ENCODE measurements around the gene PZP. TPM values are rescaled to one million over a fixed set of nuclear protein-coding genes. Genes with fewer than 3 reads are reported as not detected.
"Not testable (repeated sequence)": the region's sequence is repeated elsewhere in the genome, so short reads cannot be mapped to it uniquely, and the experiment has no call there.

PZP gene
- polyA plus RNA-seq, 1 donor (not counting 4 experiments of a cell fraction or from before 2014, with no cell fraction given), result not detected

GRCh38 chr12:9179781-9180180 lies 28.4 kb downstream of the PZP start:
- Histone ChIP-seq H2AFZ (ENCODE audit: control insufficient read depth, low read length) (no peak overlapping the region), H3K4me1 (ENCODE audit: control insufficient read depth, extremely low read depth, insufficient read depth, low read length) (no peaks in the 10 kb centered on the region), H3K9me1 (ENCODE audit: control insufficient read depth, extremely low read depth, insufficient read depth, low read length) (no peaks in the 10 kb centered on the region), H4K20me1 (ENCODE audit: control insufficient read depth, extremely low read depth, insufficient read depth, low read length) (no peaks in the 10 kb centered on the region), H3K79me2 (ENCODE audit: control insufficient read depth, insufficient read depth, low read length) (no peaks in the 10 kb centered on the region), H3K4me2 (ENCODE audit: control insufficient read depth, extremely low read depth, insufficient read depth, low read depth, low read length) (no peak overlapping the region), H3K36me3 (ENCODE audit: control insufficient read depth in 2 of 2, extremely low read depth in 1 of 2, insufficient read depth in 2 of 2, low read length in 2 of 2) (no peaks in the 10 kb centered on the region), H3K27me3 (ENCODE audit: control insufficient read depth, extremely low read depth, insufficient read depth, low read length) (no peaks in the 10 kb centered on the region), H3K27ac (ENCODE audit: control insufficient read depth, insufficient read depth, low read length) (no peak overlapping the region), H3K4me3 (ENCODE audit: control insufficient read depth in 2 of 3, extremely low read depth in 1 of 3, insufficient read depth in 2 of 3, low read depth in 1 of 3, low read length in 3 of 3) (no peak overlapping the region), H3K9ac (ENCODE audit: control insufficient read depth, extremely low read depth, insufficient read depth, low read length) (no peak overlapping the region), H3K9me3 (ENCODE audit: control insufficient read depth, low read depth, low read length) (no peaks in the 10 kb centered on the region)
- TF ChIP-seq CTCF (optimal IDR thresholded peaks at IDR 0.05 in 1 of 3, IDR thresholded peaks at IDR 0.05 in 1 of 3, conservative IDR thresholded peaks at IDR 0.05 in 1 of 3; ENCODE audit: extremely low read depth in 1 of 3, insufficient read depth in 2 of 3, low read length in 3 of 3), result no peak
- no peak for TF ChIP-seq EZH2 (IDR thresholded peaks at IDR 0.05; ENCODE audit: low read length)
- dilution Hi-C loops (cut with MboI; ENCODE audit: extremely low pct_ligation_motif_present, low sequenced_read_pairs), result no loop called here
- no peak for FAIRE-seq
- DNase-seq (ENCODE audit: low read depth, low spot score), result no peak

DNA sequence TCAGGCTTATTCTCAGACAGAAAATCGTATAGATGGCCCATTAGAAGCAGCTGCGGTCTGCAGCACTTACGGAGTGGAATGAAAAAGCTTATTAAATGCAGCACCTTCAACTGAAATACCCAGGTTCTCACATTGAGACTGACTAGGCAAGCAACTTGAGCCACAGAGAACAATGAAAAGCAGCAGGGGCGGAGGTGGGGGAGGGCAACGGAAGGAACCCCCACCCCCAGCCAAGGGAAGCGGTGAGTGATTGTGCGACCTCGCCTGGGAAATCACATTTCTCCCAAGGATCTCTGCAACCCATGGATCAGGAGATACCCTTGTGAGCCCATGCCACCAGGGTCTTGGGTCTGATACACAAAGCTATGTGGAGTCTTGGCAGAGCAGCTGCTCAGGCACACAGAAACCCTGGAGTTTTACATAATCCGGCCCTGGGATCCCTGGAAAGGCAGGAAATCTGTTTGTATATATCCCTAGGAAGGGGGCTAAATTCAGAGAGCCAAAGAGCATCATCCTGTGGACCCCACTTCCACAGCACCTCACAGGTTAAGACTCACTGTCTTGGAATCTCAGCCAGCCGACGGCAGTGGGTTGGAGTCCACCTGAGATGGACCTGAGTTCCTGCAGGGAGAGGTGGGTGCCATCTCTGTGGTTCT lies 38.1 kb downstream of the PZP start:
- Histone ChIP-seq H3K9ac (ENCODE audit: control insufficient read depth, extremely low read depth, insufficient read depth, low read length) (no peak overlapping the region), H3K9me1 (ENCODE audit: control insufficient read depth, extremely low read depth, insufficient read depth, low read length) (no peaks in the 10 kb centered on the region), H4K20me1 (ENCODE audit: control insufficient read depth, extremely low read depth, insufficient read depth, low read length) (no peaks in the 10 kb centered on the region), H3K36me3 (ENCODE audit: control insufficient read depth in 2 of 2, extremely low read depth in 1 of 2, insufficient read depth in 2 of 2, low read length in 2 of 2) (no peaks in the 10 kb centered on the region), H3K4me1 (ENCODE audit: control insufficient read depth, extremely low read depth, insufficient read depth, low read length) (no peaks in the 10 kb centered on the region), H2AFZ (ENCODE audit: control insufficient read depth, low read length) (no peak overlapping the region), H3K4me2 (ENCODE audit: control insufficient read depth, extremely low read depth, insufficient read depth, low read depth, low read length) (no peak overlapping the region), H3K9me3 (ENCODE audit: control insufficient read depth, low read depth, low read length) (no peaks in the 10 kb centered on the region), H3K27ac (ENCODE audit: control insufficient read depth, insufficient read depth, low read length) (no peak overlapping the region), H3K4me3 (ENCODE audit: control insufficient read depth in 2 of 3, extremely low read depth in 1 of 3, insufficient read depth in 2 of 3, low read depth in 1 of 3, low read length in 3 of 3) (no peak overlapping the region), H3K27me3 (ENCODE audit: control insufficient read depth, extremely low read depth, insufficient read depth, low read length) (peaks cover 3% of the 10 kb centered on the region), H3K79me2 (ENCODE audit: control insufficient read depth, insufficient read depth, low read length) (no peaks in the 10 kb centered on the region)
- dilution Hi-C loops (cut with MboI; ENCODE audit: extremely low pct_ligation_motif_present, low sequenced_read_pairs), result loop anchor here (25.0 kb wide), 1 partner anchor 92 kb away; no protein-coding TSS in a partner anchor
- TF ChIP-seq EZH2 (IDR thresholded peaks at IDR 0.05; ENCODE audit: low read length) (no peak), CTCF (optimal IDR thresholded peaks at IDR 0.05 in 1 of 3, IDR thresholded peaks at IDR 0.05 in 1 of 3, conservative IDR thresholded peaks at IDR 0.05 in 1 of 3; ENCODE audit: extremely low read depth in 1 of 3, insufficient read depth in 2 of 3, low read length in 3 of 3) (no peak)
- DNase-seq (ENCODE audit: low read depth, low spot score) (no peak), FAIRE-seq (no peak)

- H3K4me1 ChIP-seq (ENCODE audit: control insufficient read depth, extremely low read depth, insufficient read depth, low read length); H3K9me1 ChIP-seq (ENCODE audit: control insufficient read depth, extremely low read depth, insufficient read depth, low read length); H3K4me2 ChIP-seq (ENCODE audit: control insufficient read depth, extremely low read depth, insufficient read depth, low read depth, low read length); DNase-seq (ENCODE audit: low read depth, low spot score); H3K27me3 ChIP-seq (ENCODE audit: control insufficient read depth, extremely low read depth, insufficient read depth, low read length); H3K79me2 ChIP-seq (ENCODE audit: control insufficient read depth, insufficient read depth, low read length); H3K4me3 ChIP-seq (ENCODE audit: control insufficient read depth in 2 of 3, extremely low read depth in 1 of 3, insufficient read depth in 2 of 3, low read depth in 1 of 3, low read length in 3 of 3); H3K27ac ChIP-seq (ENCODE audit: control insufficient read depth, insufficient read depth, low read length); H3K9me3 ChIP-seq (ENCODE audit: control insufficient read depth, low read depth, low read length); H3K36me3 ChIP-seq (ENCODE audit: control insufficient read depth in 2 of 2, extremely low read depth in 1 of 2, insufficient read depth in 2 of 2, low read length in 2 of 2); H4K20me1 ChIP-seq (ENCODE audit: control insufficient read depth, extremely low read depth, insufficient read depth, low read length); H2AFZ ChIP-seq (ENCODE audit: control insufficient read depth, low read length); H3K9ac ChIP-seq (ENCODE audit: control insufficient read depth, extremely low read depth, insufficient read depth, low read length): not testable (repeated sequence)
- FAIRE-seq, result peak; percentile 32
- dilution Hi-C loops (cut with MboI; ENCODE audit: extremely low pct_ligation_motif_present, low sequenced_read_pairs), result loop anchor here (25.0 kb wide), 1 partner anchor 95 kb away; no protein-coding TSS in a partner anchor
Observed at GRCh38 chr12:9167345-9167744, 40.9 kb downstream of the PZP start.
